Activated T-cell treated with anti-CD3 and anti-CD28 coated beads, Interleukin-2, amount 50 U/mL, for 72 hours (primary cell): Measurements from ENCODE around the gene CREBL2. TPM values are rescaled to one million over a fixed set of nuclear protein-coding genes. Genes with fewer than 3 reads are reported as not detected.
"Not testable (repeated sequence)": the region's sequence is repeated elsewhere in the genome, so short reads cannot be mapped to it uniquely, and the experiment has no call there.

Experiments
- ATAC-seq, 2 donors: fragments of 150-1000 bp; cut with Tn5 transposase; replicated peaks in 1 of 2; 2 replicates each; pipeline ENCODE4 v1.10.0; 2021; ENCODE audit warnings: moderate library complexity in 2 of 2, mild to moderate bottlenecking in 1 of 2
- DNase-seq, 2 donors: peaks; one replicate each; pipeline ENCODE4 v3.0.0; 2021 to 2022; ENCODE audit warnings: mixed read lengths in 1 of 2
- H3K27ac Mint-ChIP-seq: one replicate; pipeline ENCODE4 v1.8.0; 2022; ENCODE audit warnings: mild to moderate bottlenecking, moderate library complexity, mixed read lengths
- H3K27me3 Mint-ChIP-seq: one replicate; pipeline ENCODE4 v1.8.0; 2022; ENCODE audit warnings: low read depth, mixed read lengths
- H3K36me3 Mint-ChIP-seq, 2 donors: one replicate each; pipeline ENCODE4 v1.8.0; 2022; ENCODE audit warnings: mixed read lengths in 2 of 2, mild to moderate bottlenecking in 1 of 2; ENCODE audit not compliant: insufficient read depth in 2 of 2
- H3K4me1 Mint-ChIP-seq: one replicate; pipeline ENCODE4 v1.8.0; 2022; ENCODE audit warnings: low read depth, mixed read lengths
- H3K4me3 Mint-ChIP-seq, 2 donors: one replicate each; pipeline ENCODE4 v1.8.0; 2022; ENCODE audit warnings: mild to moderate bottlenecking in 2 of 2, mixed read lengths in 2 of 2, moderate library complexity in 2 of 2
- H3K9me3 Mint-ChIP-seq, 2 donors: one replicate each; pipeline ENCODE4 v1.8.0; 2022; ENCODE audit warnings: mixed read lengths in 2 of 2
- total RNA-seq, 2 donors: library from RNA; stranded (reverse); gene quantifications; one replicate each; pipeline ENCODE4 v1.2.3, GENCODE V29; 2022

Gene CREBL2
- total RNA-seq, 2 donors from 2014 or later = 27.7 to 32.7 TPM

DNA sequence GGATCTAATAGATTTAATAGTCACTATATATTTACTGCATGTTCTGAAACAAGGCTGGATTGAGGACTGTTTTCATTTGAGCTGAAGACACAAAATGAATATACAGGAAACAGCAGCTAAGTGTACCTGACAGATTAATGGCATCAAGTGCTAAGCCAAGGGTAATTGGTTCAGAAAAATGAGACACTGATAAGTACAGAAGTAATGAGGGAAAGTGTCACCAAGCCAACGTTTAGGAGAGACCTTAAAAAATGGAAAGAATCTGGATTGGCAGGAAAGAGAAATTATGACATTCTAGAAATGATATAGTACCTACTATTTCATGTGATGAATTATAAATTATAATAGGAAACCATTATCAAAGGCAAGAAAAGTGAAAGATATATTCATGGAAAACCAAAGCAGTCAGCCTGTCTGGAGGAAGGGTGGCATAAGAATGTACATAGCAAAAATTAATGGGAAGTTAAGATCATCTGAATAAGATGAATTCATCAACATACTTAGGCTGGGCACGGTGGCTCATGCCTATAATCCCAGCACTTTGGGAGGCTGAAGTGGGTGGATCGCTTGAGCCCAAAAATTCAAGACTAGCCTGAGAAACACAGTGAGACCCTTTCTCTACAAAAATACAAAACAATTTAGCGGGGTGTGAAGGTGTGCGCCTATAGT, 28.0 kb upstream of the CREBL2 start:
- DNase-seq = no peak
- Mint-ChIP-seq H3K27ac (peak overlapping the region; percentile 69), H3K9me3 (peaks cover 0 to 2% of the 10 kb centered on the region in 2 donors), H3K27me3 (peaks cover 7% of the 10 kb centered on the region), H3K36me3 (no peaks in the 10 kb centered on the region), H3K4me1 (peaks cover 54% of the 10 kb centered on the region), H3K4me3 (peak overlapping the region; percentile 30 to 70)
- no peak for ATAC-seq

DNA sequence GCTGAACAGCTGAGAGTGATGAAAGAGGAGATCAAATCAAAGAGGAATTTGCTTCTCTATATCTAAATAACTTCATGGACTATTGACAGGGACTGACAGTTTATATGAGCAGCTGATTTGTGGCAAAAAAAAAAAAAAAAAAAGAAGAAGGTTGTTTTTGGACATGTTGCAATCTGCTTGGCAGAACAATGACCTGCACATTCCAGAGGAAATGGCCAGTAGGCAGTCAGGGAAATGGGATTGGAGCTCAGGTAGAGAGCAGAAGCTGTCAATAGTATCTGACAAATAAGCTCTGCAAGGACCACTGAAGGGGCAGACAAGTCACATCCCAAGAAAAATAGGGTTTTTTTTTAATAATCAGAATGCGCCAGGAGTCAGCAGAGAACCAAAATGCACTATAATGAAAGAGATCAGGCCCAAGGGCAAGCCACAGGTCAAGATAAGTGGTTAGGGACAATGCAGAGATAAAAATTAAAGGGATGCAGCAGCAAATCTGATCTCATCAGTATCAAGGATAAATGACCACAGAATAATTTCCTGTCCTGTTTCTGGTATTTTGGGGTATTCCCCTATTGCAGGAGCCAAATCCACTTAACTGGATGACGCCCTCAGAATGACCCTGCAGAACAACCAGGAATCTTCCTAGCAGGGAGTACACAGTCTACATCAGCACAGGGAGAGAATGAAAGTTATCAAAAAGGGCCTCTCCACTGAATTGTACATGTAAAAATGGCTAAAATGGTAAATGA, 26.4 kb upstream of the CREBL2 start:
- ATAC-seq (no peak), DNase-seq (no peak)
- Mint-ChIP-seq H3K36me3 (peaks cover 2 to 3% of the 10 kb centered on the region in 2 donors), H3K4me3 (peak overlapping the region; percentile 7 to 39), H3K27ac (no peak overlapping the region), H3K9me3 (peaks cover 2 to 4% of the 10 kb centered on the region in 2 donors), H3K27me3 (peaks cover 23% of the 10 kb centered on the region), H3K4me1 (peaks cover 54% of the 10 kb centered on the region)

DNA sequence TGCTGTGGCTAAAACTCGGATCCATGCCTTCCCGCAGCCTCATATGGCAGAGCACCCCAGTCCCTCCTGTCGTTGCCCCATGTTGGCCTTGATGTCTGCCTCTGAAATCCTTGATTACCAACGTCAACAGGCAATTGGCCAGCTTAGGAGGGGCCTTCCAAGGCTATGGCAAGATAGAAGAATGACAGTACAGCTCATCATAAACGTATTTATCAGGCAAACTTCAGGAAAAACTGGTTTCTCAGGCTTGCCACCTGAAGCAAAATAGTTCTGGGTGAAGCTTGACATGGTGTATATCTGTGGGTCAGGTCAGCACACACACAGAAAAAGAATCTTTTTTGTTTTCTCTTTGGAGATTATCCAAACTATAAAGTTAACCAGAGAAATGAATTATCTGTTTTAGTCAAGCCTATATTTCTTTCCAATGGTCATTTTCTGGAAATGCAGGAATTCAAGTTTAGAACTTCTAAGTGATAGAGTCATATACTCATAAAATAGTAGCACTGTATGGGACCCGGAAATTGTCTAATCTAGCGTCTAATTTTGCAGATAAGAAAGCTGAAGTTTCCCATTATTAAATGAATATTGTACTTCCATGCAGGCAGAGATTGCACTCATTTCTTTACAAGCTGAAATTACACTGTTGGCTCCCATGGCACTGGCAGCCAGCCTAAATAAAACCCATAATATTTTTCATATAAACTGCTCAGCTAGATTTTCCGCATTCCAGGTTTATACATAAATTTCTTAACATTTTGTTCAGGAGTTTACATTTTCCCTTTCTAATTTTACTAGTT, 24.6 kb upstream of the CREBL2 start:
- no peak overlapping the region for H3K27ac Mint-ChIP-seq
- no peak for ATAC-seq
- H3K36me3 Mint-ChIP-seq = peaks cover 2 to 3% of the 10 kb centered on the region in 2 donors
- peaks cover 23% of the 10 kb centered on the region for H3K27me3 Mint-ChIP-seq
- peaks cover 2 to 4% of the 10 kb centered on the region in 2 donors for H3K9me3 Mint-ChIP-seq
- no peak for DNase-seq
- H3K4me3 Mint-ChIP-seq = no peak overlapping the region
- peaks cover 48% of the 10 kb centered on the region for H3K4me1 Mint-ChIP-seq

DNA sequence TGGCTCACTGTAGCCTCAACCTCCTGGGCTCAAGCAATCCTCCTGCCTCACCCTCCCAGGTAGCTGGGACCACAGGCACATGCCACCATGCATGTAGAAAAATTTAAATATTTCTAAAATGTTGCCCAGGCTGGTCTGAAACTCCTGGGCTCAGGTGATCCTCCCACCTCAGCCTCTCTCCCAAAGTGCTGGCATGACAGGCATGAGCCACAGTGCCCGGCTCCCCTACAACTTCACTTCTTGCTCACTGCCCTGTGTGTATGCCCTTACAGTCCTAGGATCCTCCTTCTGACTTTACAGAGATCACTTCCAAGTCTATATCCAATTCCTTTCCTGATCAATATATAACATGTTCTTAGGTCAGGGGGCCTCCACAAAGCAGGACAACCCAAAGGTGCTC, 23.8 kb upstream of the CREBL2 start:
- H3K9me3 Mint-ChIP-seq = peaks cover 4% of the 10 kb centered on the region in 2 donors
- H3K27ac Mint-ChIP-seq = no peak overlapping the region
- DNase-seq (no peak), ATAC-seq (no peak)
- H3K27me3 Mint-ChIP-seq = peaks cover 23% of the 10 kb centered on the region
- no peak overlapping the region for H3K4me3 Mint-ChIP-seq
- H3K4me1 Mint-ChIP-seq = peaks cover 43% of the 10 kb centered on the region
- H3K36me3 Mint-ChIP-seq = peaks cover 2 to 3% of the 10 kb centered on the region in 2 donors

DNA sequence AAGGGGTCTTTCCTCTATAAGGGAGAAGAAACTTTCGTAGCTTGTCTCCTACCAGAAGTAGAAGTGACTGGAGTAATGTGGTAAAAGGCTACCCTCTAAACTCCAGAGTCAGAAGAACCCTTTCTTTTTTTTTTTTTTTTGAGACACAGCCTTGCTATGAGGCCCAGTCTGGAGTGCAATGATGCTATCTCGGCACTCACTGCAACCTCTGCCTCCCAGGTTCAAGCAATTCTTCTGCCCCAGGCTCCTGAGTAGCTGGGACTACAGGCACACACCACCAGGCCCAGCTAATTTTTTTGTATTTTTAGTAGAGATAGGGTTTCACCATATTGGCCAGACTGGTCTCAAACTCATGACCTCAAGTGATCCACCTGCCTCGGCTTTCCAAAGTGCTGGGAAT, 23.2 kb upstream of the CREBL2 start:
- H3K4me1 Mint-ChIP-seq = peaks cover 40% of the 10 kb centered on the region
- not testable (repeated sequence) for H3K36me3 Mint-ChIP-seq, ATAC-seq, DNase-seq, H3K27ac Mint-ChIP-seq, H3K4me3 Mint-ChIP-seq, H3K9me3 Mint-ChIP-seq
- peaks cover 23% of the 10 kb centered on the region for H3K27me3 Mint-ChIP-seq

DNA sequence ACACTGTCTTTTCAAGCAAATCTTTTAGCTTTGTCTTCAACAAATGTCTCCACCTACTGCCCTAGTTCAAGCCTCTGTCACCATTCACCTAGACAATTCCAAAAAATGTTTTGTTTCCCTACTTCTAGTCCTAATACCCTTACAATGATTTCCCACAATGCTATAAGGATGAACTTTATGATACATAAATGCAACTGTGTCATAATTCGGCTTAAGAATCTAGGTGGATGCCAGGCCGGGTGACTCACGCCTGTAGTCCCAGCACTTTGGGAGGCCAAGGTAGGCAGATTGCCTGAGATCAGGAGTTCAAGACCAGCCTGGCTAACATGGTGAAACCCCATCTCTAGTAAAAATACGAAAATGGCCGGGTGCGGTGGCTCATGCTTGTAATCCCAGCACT, 20.7 kb upstream of the CREBL2 start:
- H3K9me3 Mint-ChIP-seq = peaks cover 2 to 4% of the 10 kb centered on the region in 2 donors
- ATAC-seq = no peak
- DNase-seq = no peak
- H3K4me1 Mint-ChIP-seq = peaks cover 15% of the 10 kb centered on the region
- H3K27me3 Mint-ChIP-seq = peaks cover 17% of the 10 kb centered on the region
- H3K36me3 Mint-ChIP-seq = peaks cover 2 to 4% of the 10 kb centered on the region in 2 donors
- H3K4me3 Mint-ChIP-seq = no peak overlapping the region
- H3K27ac Mint-ChIP-seq = no peak overlapping the region

DNA sequence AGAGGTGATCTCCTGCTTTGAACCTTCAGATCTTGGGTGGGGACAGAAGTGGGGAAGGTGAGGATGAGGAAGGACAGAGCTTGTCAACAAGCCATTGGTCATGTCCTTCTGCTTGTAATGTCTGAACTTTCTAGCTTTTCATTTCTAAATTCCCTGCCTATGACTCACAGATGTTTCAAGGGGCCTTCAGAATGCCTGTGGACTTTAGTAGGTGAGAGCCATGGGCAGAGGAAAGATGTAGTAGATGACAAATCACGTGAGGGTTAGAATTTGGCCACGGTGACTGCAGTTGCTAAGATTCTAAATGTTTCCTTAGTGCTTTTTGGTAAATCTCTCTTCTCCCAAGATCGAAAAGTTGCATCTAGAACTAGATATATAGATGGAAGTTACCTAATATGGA, 18.7 kb upstream of the CREBL2 start:
- H3K27me3 Mint-ChIP-seq = peaks cover 17% of the 10 kb centered on the region
- H3K27ac Mint-ChIP-seq = no peak overlapping the region
- H3K36me3 Mint-ChIP-seq = peaks cover 2 to 4% of the 10 kb centered on the region in 2 donors
- peaks cover 2 to 4% of the 10 kb centered on the region in 2 donors for H3K9me3 Mint-ChIP-seq
- ATAC-seq (no peak), DNase-seq (no peak)
- H3K4me1 Mint-ChIP-seq = peaks cover 6% of the 10 kb centered on the region
- no peak overlapping the region for H3K4me3 Mint-ChIP-seq

DNA sequence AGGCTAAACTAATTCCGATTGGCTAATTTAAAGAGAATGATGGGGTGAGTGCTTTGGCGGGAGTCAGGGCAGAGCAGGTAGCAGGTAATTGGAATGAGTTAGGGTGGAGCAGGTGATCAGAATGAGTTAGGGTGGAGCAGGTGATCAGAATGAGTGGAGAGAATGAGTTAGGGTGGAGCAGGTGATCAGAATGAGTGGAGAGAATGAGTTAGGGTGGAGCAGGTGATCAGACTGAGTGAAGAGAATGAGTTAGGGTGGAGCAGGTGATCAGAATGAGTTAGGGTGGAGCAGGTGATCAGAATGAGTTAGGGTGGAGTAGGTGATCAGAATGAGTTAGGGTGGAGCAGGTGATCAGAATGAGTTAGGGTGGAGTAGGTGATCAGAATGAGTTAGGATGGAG, 15.7 kb upstream of the CREBL2 start:
- H3K27me3 Mint-ChIP-seq, H3K36me3 Mint-ChIP-seq, DNase-seq, ATAC-seq, H3K4me3 Mint-ChIP-seq, H3K27ac Mint-ChIP-seq, H3K9me3 Mint-ChIP-seq, H3K4me1 Mint-ChIP-seq: not testable (repeated sequence)

DNA sequence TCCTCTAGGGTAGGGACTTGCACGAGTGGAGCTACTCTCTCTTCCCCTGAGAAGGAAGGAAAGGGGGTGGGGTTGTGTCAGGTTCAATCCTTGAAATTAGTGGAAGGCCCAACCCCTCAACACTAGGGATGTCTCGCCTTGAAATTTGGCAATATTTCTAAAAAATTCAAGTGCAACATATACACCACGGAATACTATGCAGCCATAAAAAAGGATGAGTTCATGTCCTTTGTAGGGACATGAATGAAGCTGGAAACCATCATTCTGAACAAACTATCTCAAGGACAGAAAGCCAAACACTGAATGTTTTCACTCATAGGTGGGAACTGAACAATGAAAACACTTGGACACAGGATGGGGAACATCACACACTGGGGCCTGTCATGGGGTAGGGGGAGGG, 15.1 kb upstream of the CREBL2 start:
- H3K27me3 Mint-ChIP-seq, ATAC-seq, H3K4me1 Mint-ChIP-seq, H3K36me3 Mint-ChIP-seq, H3K27ac Mint-ChIP-seq, DNase-seq, H3K9me3 Mint-ChIP-seq, H3K4me3 Mint-ChIP-seq: not testable (repeated sequence)

DNA sequence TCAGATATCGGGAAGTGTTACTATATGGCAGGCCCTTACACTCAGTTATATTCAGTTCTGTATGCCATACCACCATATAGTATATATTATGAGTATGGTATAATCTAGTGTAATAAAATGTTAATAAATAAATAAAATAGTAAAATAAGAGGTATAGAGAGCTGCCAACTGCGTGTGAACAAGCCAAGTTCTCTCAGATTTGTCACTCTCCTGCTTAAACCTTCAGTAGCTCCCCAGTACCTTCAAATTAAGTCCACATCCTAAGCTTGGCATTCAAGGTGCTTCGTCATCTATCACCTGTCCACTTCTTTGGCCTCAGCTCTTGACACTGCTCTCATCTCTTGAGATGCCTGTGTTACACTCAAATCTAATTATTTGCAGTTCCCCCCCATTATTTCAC, 12.8 kb upstream of the CREBL2 start:
- Mint-ChIP-seq H3K36me3 (peaks cover 0 to 2% of the 10 kb centered on the region in 2 donors), H3K9me3 (no peaks in the 10 kb centered on the region), H3K27ac (no peak overlapping the region), H3K4me1 (no peaks in the 10 kb centered on the region), H3K4me3 (no peak overlapping the region), H3K27me3 (no peaks in the 10 kb centered on the region)
- no peak for DNase-seq
- ATAC-seq = no peak

DNA sequence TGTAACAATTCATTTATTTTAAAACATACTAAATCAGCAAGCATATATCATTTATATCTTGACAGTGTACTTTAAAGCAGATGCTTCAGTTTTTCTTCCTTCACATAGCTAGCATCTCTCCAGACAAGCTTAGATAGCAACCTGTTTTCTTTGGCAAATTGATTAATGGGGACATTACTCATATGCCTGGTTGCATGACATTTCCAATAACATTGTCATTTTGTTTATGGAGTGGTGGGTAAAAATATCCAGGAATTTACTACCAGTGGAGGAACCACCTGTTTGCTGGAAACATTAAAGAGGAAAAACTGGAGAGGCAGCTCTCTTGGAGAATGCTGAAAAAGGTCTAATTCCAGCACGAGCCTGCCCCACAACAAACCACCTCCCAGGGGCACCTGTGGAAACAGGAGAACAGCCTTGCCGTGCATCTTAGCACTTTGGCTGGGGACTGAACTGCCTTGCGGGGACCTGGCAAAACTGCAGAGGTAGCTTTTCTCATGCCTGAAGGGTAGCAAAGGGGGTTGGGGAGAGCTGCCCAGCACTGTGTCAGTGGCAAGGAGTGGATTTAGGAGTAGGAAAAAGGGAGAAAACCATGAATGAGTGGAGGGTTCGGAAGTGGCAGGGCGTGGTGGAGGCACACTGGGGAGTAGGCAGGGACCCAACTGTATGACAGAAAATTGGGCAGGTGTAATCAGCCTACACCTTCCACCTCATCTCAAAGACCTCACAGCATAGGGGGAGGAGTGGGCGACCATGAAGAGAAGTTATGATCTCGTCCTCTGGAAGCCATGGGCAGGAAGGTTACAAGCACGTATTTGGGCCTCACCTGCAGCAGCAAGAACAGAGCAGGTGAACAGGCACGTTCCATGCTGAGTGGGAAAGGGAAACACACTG, 11.7 kb upstream of the CREBL2 start:
- DNase-seq (no peak), ATAC-seq (no peak)
- no peak overlapping the region for H3K27ac Mint-ChIP-seq
- no peaks in the 10 kb centered on the region for H3K9me3 Mint-ChIP-seq
- no peak overlapping the region for H3K4me3 Mint-ChIP-seq
- H3K36me3 Mint-ChIP-seq = peaks cover 0 to 2% of the 10 kb centered on the region in 2 donors
- H3K4me1 Mint-ChIP-seq = no peaks in the 10 kb centered on the region
- no peaks in the 10 kb centered on the region for H3K27me3 Mint-ChIP-seq

DNA sequence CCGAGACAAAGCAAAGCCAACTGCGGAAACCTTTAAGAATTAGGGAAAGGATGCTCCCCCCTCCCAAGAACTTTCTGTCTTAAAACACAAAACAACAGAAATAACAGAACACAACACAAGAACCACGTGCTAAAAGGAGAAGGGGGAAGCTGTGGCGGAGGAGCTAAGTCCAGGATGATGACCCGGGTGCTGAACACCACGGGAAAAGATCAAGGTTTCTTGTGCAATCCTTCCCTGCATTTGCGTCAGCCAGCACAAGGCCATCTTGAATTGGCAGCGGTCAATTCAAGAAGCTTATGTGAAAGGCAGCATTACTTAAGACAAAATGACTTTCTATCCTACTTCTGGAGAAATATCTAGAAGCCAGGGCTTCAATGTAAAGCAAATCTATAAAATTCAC, 11.0 kb upstream of the CREBL2 start:
- ATAC-seq (no peak), DNase-seq (no peak)
- Mint-ChIP-seq H3K27me3 (no peaks in the 10 kb centered on the region), H3K36me3 (peaks cover 0 to 2% of the 10 kb centered on the region in 2 donors), H3K4me1 (no peaks in the 10 kb centered on the region), H3K9me3 (no peaks in the 10 kb centered on the region), H3K4me3 (no peak overlapping the region), H3K27ac (no peak overlapping the region)
